K562 (cell line): Measurements from ENCODE around the gene DDHD1. TPM values are rescaled to one million over a fixed set of nuclear protein-coding genes. Genes with fewer than 3 reads are reported as not detected.

ENCODE experiments used
- ATAC-seq: fragments of 200-7000 bp; cut with Tn5 transposase; 3 replicates; pipeline ENCODE4 v1.9.1; 2020; ENCODE audit warnings: moderate library complexity
- BruUV-seq: library from RNA; stranded (reverse); fragments of 400-500 nt; replicated peaks from 2 replicates; lab custom pipeline; 2021; lab: Mats Ljungman, UMichigan
- CTCF ChIA-PET: fragments of 300-600 bp; formaldehyde crosslinking; extraction: SDS; loops from one replicate; lab custom pipeline; 2021; ENCODE audit warnings: low intra/inter-chr PET ratio; lab: Yijun Ruan, JAX
- POLR2A ChIA-PET: fragments of 300-600, 350-650 bp; sonication (Branson Sonifier 250); formaldehyde crosslinking; extraction: SDS; loops from one replicate; lab custom pipeline; 2021; ENCODE audit warnings: antibody characterized with exemption, inconsistent platforms; lab: Yijun Ruan, JAX
- DNase-seq, 4 experiments: peaks; one replicate each; pipeline versions ENCODE4 v3.0.0 to v3.0.0-alpha.2; 2011 to 2018; ENCODE audit warnings: low spot score in 3 of 4, mixed read lengths in 3 of 4; ENCODE audit errors: extremely low read depth in 1 of 4
- FAIRE-seq: peaks from 2 replicates; lab custom pipeline; 2011; peaks lifted over from hg19 to GRCh38; lab: Jason Lieb, UNC
- H2AFZ ChIP-seq: 2 replicates; pipeline ENCODE4 v1.6.0; 2011; ENCODE audit warnings: low read depth, low read length, control low read depth, inconsistent platforms
- H3K27ac ChIP-seq: fragments of 200-600 bp; 3 replicates; pipeline ENCODE4 v1.8.0; 2011; ENCODE audit warnings: low read depth, mild to moderate bottlenecking, control low read depth, inconsistent platforms, low read length, moderate library complexity, mixed read lengths; ENCODE audit errors: extremely low read depth
- H3K27me3 ChIP-seq, 2 experiments: fragments of 300-600 bp in 1 of 2; 2 replicates in 1 of 2; 3 replicates in 1 of 2; pipeline versions ENCODE4 v1.6.0 to v1.8.0; 2011; ENCODE audit warnings: inconsistent platforms in 2 of 2, low read length in 2 of 2, mild to moderate bottlenecking in 1 of 2, mixed read lengths in 1 of 2, moderate library complexity in 1 of 2; ENCODE audit not compliant: control insufficient read depth in 2 of 2, insufficient read depth in 2 of 2
- H3K36me3 ChIP-seq: fragments of 300-600 bp; 3 replicates; pipeline ENCODE4 v1.8.0; 2011; ENCODE audit warnings: mild to moderate bottlenecking, low read length, inconsistent platforms; ENCODE audit not compliant: control insufficient read depth, insufficient read depth
- H3K4me1 ChIP-seq, 2 experiments: fragments of 200-600 bp in 1 of 2; replicated peaks in 1 of 2; 2 replicates in 1 of 2; 3 replicates in 1 of 2; pipeline versions ENCODE4 v1.5.1 to v1.8.0; 2011; ENCODE audit warnings: inconsistent platforms in 2 of 2, low read length in 2 of 2, mild to moderate bottlenecking in 1 of 2, mixed read lengths in 1 of 2, moderate library complexity in 1 of 2; ENCODE audit not compliant: control insufficient read depth in 2 of 2, insufficient read depth in 2 of 2
- H3K4me2 ChIP-seq: 2 replicates; pipeline ENCODE4 v1.6.1; 2011; ENCODE audit warnings: low read length, control low read depth, inconsistent platforms, mixed read lengths; ENCODE audit not compliant: insufficient read depth
- H3K4me3 ChIP-seq: fragments of 200-600 bp; sonication (generic), shearing (Covaris generic); 2 replicates; pipeline ENCODE4 v1.5.1; 2016; ENCODE audit warnings: control low read depth, inconsistent platforms
- H3K79me2 ChIP-seq: fragments of 200-600 bp; 3 replicates; pipeline ENCODE4 v1.8.0; 2011; ENCODE audit warnings: low read length, inconsistent platforms; ENCODE audit not compliant: control insufficient read depth, insufficient read depth
- H3K9ac ChIP-seq, 2 experiments: 2 replicates each; pipeline versions ENCODE4 v1.6.0 to v1.6.1; 2011; ENCODE audit warnings: low read depth in 2 of 2, low read length in 2 of 2, control low read depth in 1 of 2, inconsistent platforms in 1 of 2, mild to moderate bottlenecking in 1 of 2, mixed read lengths in 1 of 2; ENCODE audit not compliant: insufficient read depth in 1 of 2
- H3K9me1 ChIP-seq: one replicate; pipeline ENCODE4 v1.6.0; 2011; ENCODE audit warnings: inconsistent platforms, mild to moderate bottlenecking, low read length, moderate library complexity; ENCODE audit not compliant: control insufficient read depth, insufficient read depth
- H3K9me3 ChIP-seq: replicated peaks from 2 replicates; pipeline ENCODE4 v1.5.1; 2011; ENCODE audit warnings: low read depth, low read length, inconsistent platforms; ENCODE audit not compliant: control insufficient read depth, insufficient read depth
- H4K20me1 ChIP-seq: replicated peaks from 2 replicates; pipeline ENCODE4 v1.6.1; 2011; ENCODE audit warnings: low read length, inconsistent platforms, mixed read lengths; ENCODE audit not compliant: control insufficient read depth, insufficient read depth
- HNRNPK ChIP-seq: fragments of 200-400 bp; formaldehyde crosslinking; IDR thresholded peaks from one replicate; pipeline ENCODE4 v1.6.1; 2018; ENCODE audit warnings: mild to moderate bottlenecking, low read depth, low read length; ENCODE audit not compliant: poor library complexity, severe bottlenecking
- WGBS: fragments of 100-300 bp; shearing (Covaris generic); methylation state at CpG from one replicate; pipeline ENCODE4 v1.1.6; 2016; ENCODE audit warnings: low coverage, mixed read lengths; ENCODE audit not compliant: insufficient coverage; ENCODE audit errors: missing lambda C conversion rate; 5-methylcytosine and 5-hydroxymethylcytosine counted together
- in situ Hi-C: fragments of 300-500 bp; cut with MboI; formaldehyde crosslinking; loops from 4 replicates; pipeline ENCODE4 v1.15.0; 2018; ENCODE audit warnings: inconsistent platforms, mixed read lengths
- intact Hi-C: fragments of 100-400 bp; cut with micrococcal nuclease; formaldehyde crosslinking; loops from 2 replicates; pipeline ENCODE4 v1.14.2; 2022
- polyA plus RNA-seq, 8 experiments: library from polyadenylated mRNA; depleted of rRNA in 4 of 8; stranded (reverse) in 5 of 8; unstranded in 3 of 8; fragments of >200 nt; fragmentation: Nextera tagmentation in 2 of 8; fragmentation: Illumina TruSeq in 1 of 8; extraction: Ambion mirVana in 2 of 8; extraction: Trizol in 1 of 8; gene quantifications; 2 replicates each; pipeline versions ENCODE4 v1.2.1 to v1.2.3, GENCODE V29; 2011 to 2014; ENCODE audit warnings: inconsistent platforms in 1 of 8, missing spikeins in 1 of 8
- total RNA-seq, 7 experiments: library from RNA; depleted of rRNA in 6 of 7; stranded (reverse); fragments of >200 nt in 6 of 7; fragmentation: Illumina TruSeq in 2 of 7; extraction: Trizol in 2 of 7; gene quantifications; 2 replicates each; pipeline versions ENCODE4 v1.2.1 to v1.2.3, GENCODE V29; 2011 to 2021; ENCODE audit warnings: low replicate concordance in 1 of 7
- TF ChIP-seq, protein P1 (sequence below), 2 experiments: IDR thresholded peaks in 1 of 2; conservative IDR thresholded peaks in 1 of 2; 2 replicates each; pipeline ENCODE4 v1.6.1; 2016; ENCODE audit warnings: low read depth in 2 of 2, mild to moderate bottlenecking in 1 of 2, missing compliant biosample characterization in 1 of 2, missing genetic modification characterization in 1 of 2, moderate library complexity in 1 of 2
- TF ChIP-seq, protein P2 (sequence below): fragments of 450-650 bp; formaldehyde crosslinking; IDR thresholded peaks from 2 replicates; pipeline ENCODE4 v1.4.0; 2022; ENCODE audit warnings: missing genetic modification characterization

DDHD1 gene
- total and polyA plus RNA-seq, 9 of the 15 experiments (the other 6 are each of a cell fraction or from before 2014, with no cell fraction given): 1.2 to 12.3 (median 5.0) TPM

DNA sequence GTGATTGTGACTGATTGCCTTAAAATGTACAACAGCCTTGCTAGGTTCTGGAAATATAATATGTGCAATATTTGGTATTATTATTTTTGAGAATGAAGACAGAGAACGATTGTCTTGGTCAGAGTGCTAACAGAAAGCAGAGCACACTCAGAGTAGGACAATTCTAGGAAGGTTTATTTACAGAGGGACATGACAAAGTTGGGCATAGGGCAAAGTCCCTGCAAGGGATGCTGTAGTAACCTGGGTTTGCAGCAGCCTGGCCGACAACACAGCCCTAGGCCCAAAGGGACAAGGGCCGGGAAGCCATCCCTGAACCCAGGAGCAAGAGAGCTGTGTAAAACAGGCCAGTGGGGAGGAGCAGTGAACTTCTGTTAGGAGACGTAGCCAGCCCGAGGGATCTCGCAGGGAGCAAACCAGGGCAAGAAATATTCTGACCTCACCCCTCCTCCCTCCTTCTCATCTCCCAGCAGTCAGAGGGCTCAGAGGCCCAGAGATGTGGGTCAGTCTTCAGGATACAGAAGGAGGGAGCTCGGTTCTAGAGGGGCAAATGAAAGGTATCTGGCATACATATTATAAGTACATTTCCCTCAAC lies 151.2 kb downstream of the DDHD1 start:
- intact Hi-C loops (no loop called here), in situ Hi-C loops (no loop called here)
- ChIA-PET CTCF (no interaction called here), POLR2A (no interaction called here)
- no TSS peak for BruUV-seq
- Histone ChIP-seq H3K9ac (no peak overlapping the region), H3K79me2 (no peaks in the 10 kb centered on the region), H3K36me3 (no peaks in the 10 kb centered on the region), H3K4me2 (no peak overlapping the region), H3K27me3 (0 out of 5 replicates have a peak, but pooled peaks cover 0 to 6% of the 10 kb centered on the region in 2 experiments), H3K4me1 (peaks cover 0 to 7% of the 10 kb centered on the region in 2 experiments; a peak in 2 of 5 replicates), H2AFZ (peak overlapping the region; percentile 76), H3K9me3 (no peaks in the 10 kb centered on the region), H4K20me1 (no peaks in the 10 kb centered on the region), H3K9me1 (no peaks in the 10 kb centered on the region), H3K27ac (no peak overlapping the region), H3K4me3 (no peak overlapping the region)
- TF ChIP-seq, protein P1, sequence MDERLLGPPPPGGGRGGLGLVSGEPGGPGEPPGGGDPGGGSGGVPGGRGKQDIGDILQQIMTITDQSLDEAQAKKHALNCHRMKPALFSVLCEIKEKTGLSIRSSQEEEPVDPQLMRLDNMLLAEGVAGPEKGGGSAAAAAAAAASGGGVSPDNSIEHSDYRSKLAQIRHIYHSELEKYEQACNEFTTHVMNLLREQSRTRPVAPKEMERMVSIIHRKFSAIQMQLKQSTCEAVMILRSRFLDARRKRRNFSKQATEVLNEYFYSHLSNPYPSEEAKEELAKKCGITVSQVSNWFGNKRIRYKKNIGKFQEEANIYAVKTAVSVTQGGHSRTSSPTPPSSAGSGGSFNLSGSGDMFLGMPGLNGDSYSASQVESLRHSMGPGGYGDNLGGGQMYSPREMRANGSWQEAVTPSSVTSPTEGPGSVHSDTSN (CRISPR knock-in tag; IDR thresholded peaks at IDR 0.05; ENCODE audit: low read depth): no peak
- TF ChIP-seq, protein P1 (tag; conservative IDR thresholded peaks at IDR 0.05; ENCODE audit: low read depth): no peak
- no peak for TF ChIP-seq HNRNPK
- TF ChIP-seq, protein P2, sequence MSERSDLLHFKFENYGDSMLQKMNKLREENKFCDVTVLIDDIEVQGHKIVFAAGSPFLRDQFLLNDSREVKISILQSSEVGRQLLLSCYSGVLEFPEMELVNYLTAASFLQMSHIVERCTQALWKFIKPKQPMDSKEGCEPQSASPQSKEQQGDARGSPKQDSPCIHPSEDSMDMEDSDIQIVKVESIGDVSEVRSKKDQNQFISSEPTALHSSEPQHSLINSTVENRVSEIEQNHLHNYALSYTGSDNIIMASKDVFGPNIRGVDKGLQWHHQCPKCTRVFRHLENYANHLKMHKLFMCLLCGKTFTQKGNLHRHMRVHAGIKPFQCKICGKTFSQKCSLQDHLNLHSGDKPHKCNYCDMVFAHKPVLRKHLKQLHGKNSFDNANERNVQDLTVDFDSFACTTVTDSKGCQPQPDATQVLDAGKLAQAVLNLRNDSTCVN: no peak
- no peak for FAIRE-seq
- peak; percentile 30 for ATAC-seq
- DNase-seq: no peak
- 19% methylated on average over 5 of the region's 7 CpGs for WGBS
